K562 (cell line): ENCODE data around the gene SPOCK3. TPM values are rescaled to one million over a fixed set of nuclear protein-coding genes. Genes with fewer than 3 reads are reported as not detected.

ENCODE experiments used
- ATAC-seq: fragments of 200-7000 bp; cut with Tn5 transposase; 3 replicates; pipeline ENCODE4 v1.9.1; 2020; ENCODE audit warnings: moderate library complexity
- BruUV-seq: library from RNA; stranded (reverse); fragments of 400-500 nt; replicated peaks from 2 replicates; lab custom pipeline; 2021; lab: Mats Ljungman, UMichigan
- CTCF ChIA-PET: fragments of 300-600 bp; formaldehyde crosslinking; extraction: SDS; loops from one replicate; lab custom pipeline; 2021; ENCODE audit warnings: low intra/inter-chr PET ratio; lab: Yijun Ruan, JAX
- POLR2A ChIA-PET: fragments of 300-600, 350-650 bp; sonication (Branson Sonifier 250); formaldehyde crosslinking; extraction: SDS; loops from one replicate; lab custom pipeline; 2021; ENCODE audit warnings: antibody characterized with exemption, inconsistent platforms; lab: Yijun Ruan, JAX
- DNase-seq, 4 experiments: peaks; one replicate each; pipeline versions ENCODE4 v3.0.0 to v3.0.0-alpha.2; 2011 to 2018; ENCODE audit warnings: low spot score in 3 of 4, mixed read lengths in 3 of 4; ENCODE audit errors: extremely low read depth in 1 of 4
- FAIRE-seq: peaks from 2 replicates; lab custom pipeline; 2011; peaks lifted over from hg19 to GRCh38; lab: Jason Lieb, UNC
- H2AFZ ChIP-seq: 2 replicates; pipeline ENCODE4 v1.6.0; 2011; ENCODE audit warnings: low read depth, low read length, control low read depth, inconsistent platforms
- H3K27ac ChIP-seq: fragments of 200-600 bp; 3 replicates; pipeline ENCODE4 v1.8.0; 2011; ENCODE audit warnings: low read depth, mild to moderate bottlenecking, control low read depth, inconsistent platforms, low read length, moderate library complexity, mixed read lengths; ENCODE audit errors: extremely low read depth
- H3K27me3 ChIP-seq, 2 experiments: fragments of 300-600 bp in 1 of 2; 2 replicates in 1 of 2; 3 replicates in 1 of 2; pipeline versions ENCODE4 v1.6.0 to v1.8.0; 2011; ENCODE audit warnings: inconsistent platforms in 2 of 2, low read length in 2 of 2, mild to moderate bottlenecking in 1 of 2, mixed read lengths in 1 of 2, moderate library complexity in 1 of 2; ENCODE audit not compliant: control insufficient read depth in 2 of 2, insufficient read depth in 2 of 2
- H3K36me3 ChIP-seq: fragments of 300-600 bp; 3 replicates; pipeline ENCODE4 v1.8.0; 2011; ENCODE audit warnings: mild to moderate bottlenecking, low read length, inconsistent platforms; ENCODE audit not compliant: control insufficient read depth, insufficient read depth
- H3K4me1 ChIP-seq, 2 experiments: fragments of 200-600 bp in 1 of 2; replicated peaks in 1 of 2; 2 replicates in 1 of 2; 3 replicates in 1 of 2; pipeline versions ENCODE4 v1.5.1 to v1.8.0; 2011; ENCODE audit warnings: inconsistent platforms in 2 of 2, low read length in 2 of 2, mild to moderate bottlenecking in 1 of 2, mixed read lengths in 1 of 2, moderate library complexity in 1 of 2; ENCODE audit not compliant: control insufficient read depth in 2 of 2, insufficient read depth in 2 of 2
- H3K4me2 ChIP-seq: 2 replicates; pipeline ENCODE4 v1.6.1; 2011; ENCODE audit warnings: low read length, control low read depth, inconsistent platforms, mixed read lengths; ENCODE audit not compliant: insufficient read depth
- H3K4me3 ChIP-seq: fragments of 200-600 bp; sonication (generic), shearing (Covaris generic); 2 replicates; pipeline ENCODE4 v1.5.1; 2016; ENCODE audit warnings: control low read depth, inconsistent platforms
- H3K79me2 ChIP-seq: fragments of 200-600 bp; 3 replicates; pipeline ENCODE4 v1.8.0; 2011; ENCODE audit warnings: low read length, inconsistent platforms; ENCODE audit not compliant: control insufficient read depth, insufficient read depth
- H3K9ac ChIP-seq, 2 experiments: 2 replicates each; pipeline versions ENCODE4 v1.6.0 to v1.6.1; 2011; ENCODE audit warnings: low read depth in 2 of 2, low read length in 2 of 2, control low read depth in 1 of 2, inconsistent platforms in 1 of 2, mild to moderate bottlenecking in 1 of 2, mixed read lengths in 1 of 2; ENCODE audit not compliant: insufficient read depth in 1 of 2
- H3K9me1 ChIP-seq: one replicate; pipeline ENCODE4 v1.6.0; 2011; ENCODE audit warnings: inconsistent platforms, mild to moderate bottlenecking, low read length, moderate library complexity; ENCODE audit not compliant: control insufficient read depth, insufficient read depth
- H3K9me3 ChIP-seq: replicated peaks from 2 replicates; pipeline ENCODE4 v1.5.1; 2011; ENCODE audit warnings: low read depth, low read length, inconsistent platforms; ENCODE audit not compliant: control insufficient read depth, insufficient read depth
- H4K20me1 ChIP-seq: replicated peaks from 2 replicates; pipeline ENCODE4 v1.6.1; 2011; ENCODE audit warnings: low read length, inconsistent platforms, mixed read lengths; ENCODE audit not compliant: control insufficient read depth, insufficient read depth
- ATF7 ChIP-seq: fragments of 450-650 bp; IDR thresholded peaks from 2 replicates; pipeline ENCODE4 v1.7.1; 2014; ENCODE audit warnings: mild to moderate bottlenecking, moderate library complexity
- CCNT2 ChIP-seq: IDR thresholded peaks from 2 replicates; pipeline ENCODE4 v1.6.1; 2011; ENCODE audit warnings: borderline replicate concordance, low read depth, mild to moderate bottlenecking, moderate library complexity, mixed read lengths, low read length; ENCODE audit not compliant: insufficient read length; ENCODE audit errors: extremely low read depth
- CHD2 ChIP-seq: IDR thresholded peaks from 2 replicates; pipeline ENCODE4 v1.6.1; 2011; ENCODE audit warnings: low read depth, low read length
- GABPB1 ChIP-seq: sonication (generic); formaldehyde crosslinking; IDR thresholded peaks from 2 replicates; pipeline ENCODE4 v1.8.0; 2022; ENCODE audit warnings: mild to moderate bottlenecking, missing genetic modification reagents
- GATA2 ChIP-seq: sonication (generic); formaldehyde crosslinking; IDR thresholded peaks from 2 replicates; pipeline ENCODE4 v1.4.0; 2020; ENCODE audit warnings: mild to moderate bottlenecking, missing genetic modification reagents
- HDAC6 ChIP-seq: IDR thresholded peaks from 2 replicates; pipeline ENCODE4 v1.6.1; 2012; ENCODE audit warnings: low read depth, mild to moderate bottlenecking, control low read depth, inconsistent platforms, low read length, moderate library complexity
- KLF13 ChIP-seq: fragments of 450-650 bp; IDR thresholded peaks from 2 replicates; pipeline ENCODE4 v1.6.1; 2016; ENCODE audit warnings: missing genetic modification characterization, low read depth, mild to moderate bottlenecking, missing compliant biosample characterization, moderate library complexity, borderline replicate concordance
- MAFK ChIP-seq: IDR thresholded peaks from 2 replicates; pipeline ENCODE4 v1.6.1; 2011; ENCODE audit warnings: low read length, improper control_type of control experiment
- MEIS2 ChIP-seq: fragments of 450-650 bp; IDR thresholded peaks from 2 replicates; pipeline ENCODE4 v1.6.1; 2014; ENCODE audit warnings: mild to moderate bottlenecking; ENCODE audit not compliant: partially characterized antibody
- POLR2G ChIP-seq: fragments of 200-400 bp; formaldehyde crosslinking; IDR thresholded peaks from 2 replicates; pipeline ENCODE4 v1.6.1; 2017; ENCODE audit warnings: low read depth, mild to moderate bottlenecking, antibody characterized with exemption, low read length, moderate library complexity
- SETDB1 ChIP-seq: IDR thresholded peaks from one replicate; pipeline ENCODE4 v1.6.1; 2012; ENCODE audit warnings: low read length, control low read depth, inconsistent platforms
- SMAD4 ChIP-seq: fragments of 250-450 bp; sonication (Bioruptor Pico); conservative IDR thresholded peaks from 2 replicates; pipeline ENCODE4 v1.8.0; 2021; ENCODE audit warnings: inconsistent platforms, mild to moderate bottlenecking, moderate library complexity
- SREBF2 ChIP-seq: sonication (generic); formaldehyde crosslinking; IDR thresholded peaks from 2 replicates; pipeline ENCODE4 v1.4.0; 2020; ENCODE audit warnings: mild to moderate bottlenecking, missing genetic modification reagents
- TEAD2 ChIP-seq: fragments of 450-650 bp; IDR thresholded peaks from 2 replicates; pipeline ENCODE4 v1.6.1; 2016; ENCODE audit warnings: missing genetic modification characterization, control low read depth, missing compliant biosample characterization
- ZEB2 ChIP-seq: fragments of 450-650 bp; IDR thresholded peaks from 2 replicates; pipeline ENCODE4 v1.6.1; 2016
- ZNF408 ChIP-seq: fragments of 250-450 bp; sonication (Bioruptor Pico); IDR thresholded peaks from 2 replicates; pipeline ENCODE4 v1.4.0; 2020; ENCODE audit warnings: low read depth, mild to moderate bottlenecking, moderate library complexity
- ZNF79 ChIP-seq: fragments of 250-450 bp; sonication (Bioruptor Pico); IDR thresholded peaks from 2 replicates; pipeline ENCODE4 v1.4.0; 2020; ENCODE audit warnings: low read depth, mild to moderate bottlenecking, moderate library complexity
- WGBS: fragments of 100-300 bp; shearing (Covaris generic); methylation state at CpG from one replicate; pipeline ENCODE4 v1.1.6; 2016; ENCODE audit warnings: low coverage, mixed read lengths; ENCODE audit not compliant: insufficient coverage; ENCODE audit errors: missing lambda C conversion rate; 5-methylcytosine and 5-hydroxymethylcytosine counted together
- in situ Hi-C: fragments of 300-500 bp; cut with MboI; formaldehyde crosslinking; loops from 4 replicates; pipeline ENCODE4 v1.15.0; 2018; ENCODE audit warnings: inconsistent platforms, mixed read lengths
- intact Hi-C: fragments of 100-400 bp; cut with micrococcal nuclease; formaldehyde crosslinking; loops from 2 replicates; pipeline ENCODE4 v1.14.2; 2022
- polyA plus RNA-seq, 8 experiments: library from polyadenylated mRNA; depleted of rRNA in 4 of 8; stranded (reverse) in 5 of 8; unstranded in 3 of 8; fragments of >200 nt; fragmentation: Nextera tagmentation in 2 of 8; fragmentation: Illumina TruSeq in 1 of 8; extraction: Ambion mirVana in 2 of 8; extraction: Trizol in 1 of 8; gene quantifications; 2 replicates each; pipeline versions ENCODE4 v1.2.1 to v1.2.3, GENCODE V29; 2011 to 2014; ENCODE audit warnings: inconsistent platforms in 1 of 8, missing spikeins in 1 of 8
- total RNA-seq, 7 experiments: library from RNA; depleted of rRNA in 6 of 7; stranded (reverse); fragments of >200 nt in 6 of 7; fragmentation: Illumina TruSeq in 2 of 7; extraction: Trizol in 2 of 7; gene quantifications; 2 replicates each; pipeline versions ENCODE4 v1.2.1 to v1.2.3, GENCODE V29; 2011 to 2021; ENCODE audit warnings: low replicate concordance in 1 of 7
- TF ChIP-seq, protein P1 (sequence below): fragments of 450-650 bp; IDR thresholded peaks from 2 replicates; pipeline ENCODE4 v1.6.1; 2016; ENCODE audit warnings: missing biosample characterization, missing genetic modification characterization
- TF ChIP-seq, protein P2 (sequence below): fragments of 450-650 bp; IDR thresholded peaks from 2 replicates; pipeline ENCODE4 v1.6.1; 2017; ENCODE audit warnings: antibody characterized with exemption, mild to moderate bottlenecking

SPOCK3 gene
- total and polyA plus RNA-seq, 9 of the 15 experiments (the other 6 are each of a cell fraction or from before 2014, with no cell fraction given) = not detected

DNA sequence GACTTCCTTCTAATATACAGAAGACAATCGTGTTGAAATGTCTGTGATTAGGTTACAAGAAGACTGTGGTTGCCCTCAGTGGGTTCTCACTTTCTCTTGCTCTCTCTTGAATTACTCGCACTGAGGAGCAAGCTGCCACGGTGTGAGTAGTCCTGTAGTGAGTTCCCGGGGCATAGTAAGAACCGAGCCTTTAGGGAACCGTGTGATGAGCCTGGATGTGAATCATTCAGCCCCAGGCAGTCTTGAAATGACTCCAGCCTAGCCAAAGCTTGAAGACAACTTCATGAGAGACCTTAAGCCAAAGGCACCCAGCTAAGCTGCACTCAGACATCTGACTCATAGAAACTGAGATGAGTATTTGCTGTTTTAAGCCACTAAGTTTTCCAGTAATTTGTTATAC lies 292.7 kb downstream of the SPOCK3 start:
- no peaks in the 10 kb centered on the region for H3K9me1 ChIP-seq
- no peaks in the 10 kb centered on the region for H4K20me1 ChIP-seq
- ChIA-PET CTCF (no interaction called here), POLR2A (no interaction called here)
- H2AFZ ChIP-seq = no peak overlapping the region
- H3K9me3 ChIP-seq = no peaks in the 10 kb centered on the region
- H3K4me2 ChIP-seq = no peak overlapping the region
- no peak overlapping the region for H3K9ac ChIP-seq
- intact Hi-C loops = no loop called here
- H3K79me2 ChIP-seq = no peaks in the 10 kb centered on the region
- 0% methylated on average over 6 of the region's 6 CpGs for WGBS
- in situ Hi-C loops = no loop called here
- no peaks in the 10 kb centered on the region for H3K4me1 ChIP-seq
- FAIRE-seq (no peak), DNase-seq (no peak), ATAC-seq (no peak)
- H3K27me3 ChIP-seq = no peaks in the 10 kb centered on the region
- no TSS peak for BruUV-seq
- no peak for TF ChIP-seq MAFK
- no peak for TF ChIP-seq CCNT2
- no peak for TF ChIP-seq ZEB2
- no peak for TF ChIP-seq SMAD4 (CRISPR knock-in tag)
- no peak for TF ChIP-seq CHD2
- no peak for TF ChIP-seq HDAC6
- no peak for TF ChIP-seq TEAD2 (tag)
- TF ChIP-seq MEIS2 = no peak
- no peak for TF ChIP-seq ATF7
- TF ChIP-seq, protein P1, sequence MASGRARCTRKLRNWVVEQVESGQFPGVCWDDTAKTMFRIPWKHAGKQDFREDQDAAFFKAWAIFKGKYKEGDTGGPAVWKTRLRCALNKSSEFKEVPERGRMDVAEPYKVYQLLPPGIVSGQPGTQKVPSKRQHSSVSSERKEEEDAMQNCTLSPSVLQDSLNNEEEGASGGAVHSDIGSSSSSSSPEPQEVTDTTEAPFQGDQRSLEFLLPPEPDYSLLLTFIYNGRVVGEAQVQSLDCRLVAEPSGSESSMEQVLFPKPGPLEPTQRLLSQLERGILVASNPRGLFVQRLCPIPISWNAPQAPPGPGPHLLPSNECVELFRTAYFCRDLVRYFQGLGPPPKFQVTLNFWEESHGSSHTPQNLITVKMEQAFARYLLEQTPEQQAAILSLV = no peak
- no peak for TF ChIP-seq GABPB1
- TF ChIP-seq, protein P2, sequence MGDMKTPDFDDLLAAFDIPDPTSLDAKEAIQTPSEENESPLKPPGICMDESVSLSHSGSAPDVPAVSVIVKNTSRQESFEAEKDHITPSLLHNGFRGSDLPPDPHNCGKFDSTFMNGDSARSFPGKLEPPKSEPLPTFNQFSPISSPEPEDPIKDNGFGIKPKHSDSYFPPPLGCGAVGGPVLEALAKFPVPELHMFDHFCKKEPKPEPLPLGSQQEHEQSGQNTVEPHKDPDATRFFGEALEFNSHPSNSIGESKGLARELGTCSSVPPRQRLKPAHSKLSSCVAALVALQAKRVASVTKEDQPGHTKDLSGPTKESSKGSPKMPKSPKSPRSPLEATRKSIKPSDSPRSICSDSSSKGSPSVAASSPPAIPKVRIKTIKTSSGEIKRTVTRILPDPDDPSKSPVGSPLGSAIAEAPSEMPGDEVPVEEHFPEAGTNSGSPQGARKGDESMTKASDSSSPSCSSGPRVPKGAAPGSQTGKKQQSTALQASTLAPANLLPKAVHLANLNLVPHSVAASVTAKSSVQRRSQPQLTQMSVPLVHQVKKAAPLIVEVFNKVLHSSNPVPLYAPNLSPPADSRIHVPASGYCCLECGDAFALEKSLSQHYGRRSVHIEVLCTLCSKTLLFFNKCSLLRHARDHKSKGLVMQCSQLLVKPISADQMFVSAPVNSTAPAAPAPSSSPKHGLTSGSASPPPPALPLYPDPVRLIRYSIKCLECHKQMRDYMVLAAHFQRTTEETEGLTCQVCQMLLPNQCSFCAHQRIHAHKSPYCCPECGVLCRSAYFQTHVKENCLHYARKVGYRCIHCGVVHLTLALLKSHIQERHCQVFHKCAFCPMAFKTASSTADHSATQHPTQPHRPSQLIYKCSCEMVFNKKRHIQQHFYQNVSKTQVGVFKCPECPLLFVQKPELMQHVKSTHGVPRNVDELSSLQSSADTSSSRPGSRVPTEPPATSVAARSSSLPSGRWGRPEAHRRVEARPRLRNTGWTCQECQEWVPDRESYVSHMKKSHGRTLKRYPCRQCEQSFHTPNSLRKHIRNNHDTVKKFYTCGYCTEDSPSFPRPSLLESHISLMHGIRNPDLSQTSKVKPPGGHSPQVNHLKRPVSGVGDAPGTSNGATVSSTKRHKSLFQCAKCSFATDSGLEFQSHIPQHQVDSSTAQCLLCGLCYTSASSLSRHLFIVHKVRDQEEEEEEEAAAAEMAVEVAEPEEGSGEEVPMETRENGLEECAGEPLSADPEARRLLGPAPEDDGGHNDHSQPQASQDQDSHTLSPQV = no peak
- no peak for TF ChIP-seq KLF13 (tag)
- no peak for TF ChIP-seq ZNF79 (CRISPR knock-in tag)
- TF ChIP-seq SETDB1 = no peak
- no peak for TF ChIP-seq SREBF2 (CRISPR knock-in tag)
- no peak for TF ChIP-seq GATA2 (CRISPR knock-in tag)
- TF ChIP-seq ZNF408 (CRISPR knock-in tag) = no peak
- no peak for TF ChIP-seq POLR2G
- H3K36me3 ChIP-seq = no peaks in the 10 kb centered on the region
- H3K27ac ChIP-seq = no peak overlapping the region
- H3K4me3 ChIP-seq = no peak overlapping the region
